ENCODE data around the gene SEZ6L2.

SEZ6L2 gene

GRCh38 chr16:29858974-29859373, 40.4 kb downstream of the SEZ6L2 start:
- no peak for DNase-seq
- no peaks in the 10 kb centered on the region for H3K9me3 ChIP-seq (ENCODE audit: control extremely low read depth in 1 of 5, control insufficient read depth in 4 of 5, insufficient read depth in 2 of 5, low read depth in 1 of 5, low read length in 4 of 5)
- no peak overlapping the region for H3K4me3 ChIP-seq (ENCODE audit: control insufficient read depth in 1 of 7, extremely low read depth in 1 of 7, insufficient read depth in 4 of 7, low read depth in 2 of 7, low read length in 6 of 7)
- no peaks in the 10 kb centered on the region for H3K27me3 ChIP-seq (replicated peaks in 2 of 5; ENCODE audit: control insufficient read depth in 4 of 5, insufficient read depth in 5 of 5, low read length in 4 of 5)
- H3K36me3 ChIP-seq (ENCODE audit: control insufficient read depth in 4 of 4, insufficient read depth in 4 of 4, low read length in 3 of 4): peaks cover 10 to 32% (median 21%) of the 10 kb centered on the region in 4 experiments
- no peak overlapping the region for H3K27ac ChIP-seq (ENCODE audit: insufficient read depth in 1 of 2, low read depth in 1 of 2, low read length in 2 of 2, poor library complexity in 1 of 2, severe bottlenecking in 2 of 2)
- peaks cover 0 to 17% (median 13%) of the 10 kb centered on the region in 4 experiments for H3K4me1 ChIP-seq (ENCODE audit: control extremely low read depth in 1 of 4, control insufficient read depth in 4 of 4, insufficient read depth in 4 of 4, low read length in 3 of 4)
- ChIA-PET POLR2A (no interaction called here), CTCF (interaction anchor here (2.1 kb wide), 1 partner anchor 11 kb away, joined by 14 read pairs; no protein-coding TSS in a partner anchor)
- WGBS (ENCODE audit: insufficient coverage): 98% methylated on average over 16 of the region's 19 CpGs

- Histone ChIP-seq H3K4me3 (ENCODE audit: control insufficient read depth in 1 of 7, extremely low read depth in 1 of 7, insufficient read depth in 4 of 7, low read depth in 2 of 7, low read length in 6 of 7) (no peak overlapping the region), H3K4me1 (ENCODE audit: control extremely low read depth in 1 of 4, control insufficient read depth in 4 of 4, insufficient read depth in 4 of 4, low read length in 3 of 4) (peaks cover 0 to 13% (median 11%) of the 10 kb centered on the region in 4 experiments), H3K27ac (ENCODE audit: insufficient read depth in 1 of 2, low read depth in 1 of 2, low read length in 2 of 2, poor library complexity in 1 of 2, severe bottlenecking in 2 of 2) (no peak overlapping the region), H3K27me3 (replicated peaks in 2 of 5; ENCODE audit: control insufficient read depth in 4 of 5, insufficient read depth in 5 of 5, low read length in 4 of 5) (no peaks in the 10 kb centered on the region), H3K36me3 (ENCODE audit: control insufficient read depth in 4 of 4, insufficient read depth in 4 of 4, low read length in 3 of 4) (peaks cover 10 to 32% (median 21%) of the 10 kb centered on the region in 4 experiments), H3K9me3 (ENCODE audit: control extremely low read depth in 1 of 5, control insufficient read depth in 4 of 5, insufficient read depth in 2 of 5, low read depth in 1 of 5, low read length in 4 of 5) (no peaks in the 10 kb centered on the region)
- 94% methylated on average over 5 of the region's 10 CpGs for WGBS (ENCODE audit: insufficient coverage)
- no peak for DNase-seq
- ChIA-PET POLR2A (interaction anchor here (0.7 kb wide), 1 partner anchor 31 kb away, joined by 3 read pairs; no protein-coding TSS in a partner anchor), CTCF (interaction anchor here (2.1 kb wide), 1 partner anchor 10 kb away, joined by 14 read pairs; no protein-coding TSS in a partner anchor)
Measured at GRCh38 chr16:29858149-29858849, 41.1 kb downstream of the SEZ6L2 start.

DNA sequence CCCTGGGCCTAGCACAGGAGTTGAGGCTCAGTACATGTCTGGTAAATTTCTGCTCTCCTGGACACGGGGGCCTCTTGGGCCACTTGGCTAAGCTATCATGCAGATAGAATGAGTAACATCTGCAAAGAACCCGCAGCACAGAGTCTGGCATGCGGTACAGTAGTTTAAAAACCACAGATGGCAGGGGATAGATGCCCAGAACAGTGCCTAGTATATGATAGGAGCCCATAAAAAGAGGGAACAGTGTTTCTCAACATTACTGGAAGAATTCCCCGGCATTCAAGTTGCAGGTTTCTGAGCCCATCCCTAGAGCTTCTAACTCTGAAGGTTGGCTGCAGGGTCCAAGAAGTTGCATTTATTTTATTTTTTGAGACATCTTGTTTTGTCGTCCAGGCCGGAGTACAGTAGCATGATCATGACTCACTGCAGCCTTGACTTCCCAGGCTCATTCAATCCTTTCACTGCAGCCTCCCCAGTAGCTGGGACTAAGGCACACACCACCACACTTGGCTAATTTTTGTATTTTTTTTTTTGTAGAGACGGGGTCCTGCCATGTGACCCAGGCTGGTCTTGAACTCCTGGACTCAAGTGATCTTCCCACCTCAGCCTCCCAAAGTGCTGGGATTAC, 42.1 kb downstream of the SEZ6L2 start:
- Histone ChIP-seq H3K4me3 (ENCODE audit: control insufficient read depth in 1 of 7, extremely low read depth in 1 of 7, insufficient read depth in 4 of 7, low read depth in 2 of 7, low read length in 6 of 7) (no peak overlapping the region), H3K27me3 (replicated peaks in 2 of 5; ENCODE audit: control insufficient read depth in 4 of 5, insufficient read depth in 5 of 5, low read length in 4 of 5) (no peaks in the 10 kb centered on the region), H3K27ac (ENCODE audit: insufficient read depth in 1 of 2, low read depth in 1 of 2, low read length in 2 of 2, poor library complexity in 1 of 2, severe bottlenecking in 2 of 2) (no peak overlapping the region), H3K36me3 (ENCODE audit: control insufficient read depth in 4 of 4, insufficient read depth in 4 of 4, low read length in 3 of 4) (peaks cover 10 to 32% (median 21%) of the 10 kb centered on the region in 4 experiments), H3K4me1 (ENCODE audit: control extremely low read depth in 1 of 4, control insufficient read depth in 4 of 4, insufficient read depth in 4 of 4, low read length in 3 of 4) (peaks cover 0 to 9% (median 6%) of the 10 kb centered on the region in 4 experiments), H3K9me3 (ENCODE audit: control extremely low read depth in 1 of 5, control insufficient read depth in 4 of 5, insufficient read depth in 2 of 5, low read depth in 1 of 5, low read length in 4 of 5) (no peaks in the 10 kb centered on the region)
- ChIA-PET CTCF (interaction anchor here (0.6 to 1.3 kb wide), 5 partner anchors 9 to 181 kb away, joined by 3 to 4 read pairs (median 3); no protein-coding TSS in a partner anchor), POLR2A (interaction anchor here (0.7 kb wide), 1 partner anchor 30 kb away, joined by 3 read pairs; no protein-coding TSS in a partner anchor)
- no peak for DNase-seq
- WGBS (ENCODE audit: insufficient coverage): 98% methylated on average over 5 of the region's 7 CpGs

- ChIA-PET CTCF (interaction anchor here (1.2 kb wide), 1 partner anchor 35 kb away, joined by 3 read pairs; the partner anchor contains the start of gene MVP), POLR2A (no interaction called here)
- DNase-seq: no peak
- Histone ChIP-seq H3K9me3 (ENCODE audit: control extremely low read depth in 1 of 5, control insufficient read depth in 4 of 5, insufficient read depth in 2 of 5, low read depth in 1 of 5, low read length in 4 of 5) (no peaks in the 10 kb centered on the region), H3K36me3 (ENCODE audit: control insufficient read depth in 4 of 4, insufficient read depth in 4 of 4, low read length in 3 of 4) (peaks cover 3 to 15% (median 9%) of the 10 kb centered on the region in 4 experiments), H3K27me3 (replicated peaks in 2 of 5; ENCODE audit: control insufficient read depth in 4 of 5, insufficient read depth in 5 of 5, low read length in 4 of 5) (no peaks in the 10 kb centered on the region), H3K4me1 (ENCODE audit: control extremely low read depth in 1 of 4, control insufficient read depth in 4 of 4, insufficient read depth in 4 of 4, low read length in 3 of 4) (no peaks in the 10 kb centered on the region), H3K27ac (ENCODE audit: insufficient read depth in 1 of 2, low read depth in 1 of 2, low read length in 2 of 2, poor library complexity in 1 of 2, severe bottlenecking in 2 of 2) (no peak overlapping the region), H3K4me3 (ENCODE audit: control insufficient read depth in 1 of 7, extremely low read depth in 1 of 7, insufficient read depth in 4 of 7, low read depth in 2 of 7, low read length in 6 of 7) (no peak overlapping the region)
- WGBS (ENCODE audit: insufficient coverage): 100% methylated on average over 4 of the region's 5 CpGs
Measured at GRCh38 chr16:29854520-29855100, 44.7 kb downstream of the SEZ6L2 start.

- Histone ChIP-seq H3K27me3 (replicated peaks in 2 of 5; ENCODE audit: control insufficient read depth in 4 of 5, insufficient read depth in 5 of 5, low read length in 4 of 5) (no peaks in the 10 kb centered on the region), H3K9me3 (ENCODE audit: control extremely low read depth in 1 of 5, control insufficient read depth in 4 of 5, insufficient read depth in 2 of 5, low read depth in 1 of 5, low read length in 4 of 5) (no peaks in the 10 kb centered on the region), H3K27ac (ENCODE audit: insufficient read depth in 1 of 2, low read depth in 1 of 2, low read length in 2 of 2, poor library complexity in 1 of 2, severe bottlenecking in 2 of 2) (no peak overlapping the region), H3K4me3 (ENCODE audit: control insufficient read depth in 1 of 7, extremely low read depth in 1 of 7, insufficient read depth in 4 of 7, low read depth in 2 of 7, low read length in 6 of 7) (no peak overlapping the region), H3K4me1 (ENCODE audit: control extremely low read depth in 1 of 4, control insufficient read depth in 4 of 4, insufficient read depth in 4 of 4, low read length in 3 of 4) (no peaks in the 10 kb centered on the region), H3K36me3 (ENCODE audit: control insufficient read depth in 4 of 4, insufficient read depth in 4 of 4, low read length in 3 of 4) (peaks cover 0 to 1% (median under 1%) of the 10 kb centered on the region in 4 experiments)
- ChIA-PET POLR2A (no interaction called here), CTCF (interaction anchor here (0.6 kb wide), 1 partner anchor 23 kb away, joined by 6 read pairs; no protein-coding TSS in a partner anchor)
- 100% methylated on average over 2 of the region's 7 CpGs for WGBS (ENCODE audit: insufficient coverage)
- no peak for DNase-seq
Measured at GRCh38 chr16:29852654-29853053, 46.7 kb downstream of the SEZ6L2 start.

DNA sequence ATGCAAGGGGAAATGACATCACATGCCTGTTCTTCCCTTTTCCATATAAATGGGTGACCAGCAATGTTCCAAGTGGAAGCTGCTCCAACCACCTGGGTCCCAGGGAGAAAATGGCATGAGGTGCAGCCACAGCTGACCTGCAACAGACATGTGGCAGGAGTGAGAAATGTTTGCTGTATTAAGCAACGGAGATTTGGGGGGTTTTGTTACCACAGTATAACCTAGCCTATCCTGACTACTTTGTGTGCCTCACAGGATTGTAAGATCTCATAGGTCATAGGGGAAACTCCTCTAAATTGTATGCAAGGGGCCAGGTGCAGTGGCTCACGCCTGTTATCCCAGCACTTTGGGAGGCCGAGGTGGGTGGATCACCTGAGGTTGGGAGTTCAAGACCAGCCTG, 48.4 kb downstream of the SEZ6L2 start:
- no peak overlapping the region for H3K27ac ChIP-seq (ENCODE audit: insufficient read depth in 1 of 2, low read depth in 1 of 2, low read length in 2 of 2, poor library complexity in 1 of 2, severe bottlenecking in 2 of 2)
- ChIA-PET CTCF (no interaction called here), POLR2A (interaction anchor here (0.6 kb wide), 1 partner anchor 11 kb away, joined by 5 read pairs; no protein-coding TSS in a partner anchor)
- no peaks in the 10 kb centered on the region for H3K9me3 ChIP-seq (ENCODE audit: control extremely low read depth in 1 of 5, control insufficient read depth in 4 of 5, insufficient read depth in 2 of 5, low read depth in 1 of 5, low read length in 4 of 5)
- no peaks in the 10 kb centered on the region for H3K27me3 ChIP-seq (replicated peaks in 2 of 5; ENCODE audit: control insufficient read depth in 4 of 5, insufficient read depth in 5 of 5, low read length in 4 of 5)
- no CpG with 5 or more reads among the region's 3 CpGs for WGBS (ENCODE audit: insufficient coverage)
- DNase-seq: no peak
- no peak overlapping the region for H3K4me3 ChIP-seq (ENCODE audit: control insufficient read depth in 1 of 7, extremely low read depth in 1 of 7, insufficient read depth in 4 of 7, low read depth in 2 of 7, low read length in 6 of 7)
- no peaks in the 10 kb centered on the region for H3K4me1 ChIP-seq (ENCODE audit: control extremely low read depth in 1 of 4, control insufficient read depth in 4 of 4, insufficient read depth in 4 of 4, low read length in 3 of 4)
- H3K36me3 ChIP-seq (ENCODE audit: control insufficient read depth in 4 of 4, insufficient read depth in 4 of 4, low read length in 3 of 4): peaks cover 0 to 15% (median 6%) of the 10 kb centered on the region in 4 experiments
